K562 (cell line): ENCODE results near the gene APOO. TPM values are rescaled to one million over a fixed set of nuclear protein-coding genes. Genes with fewer than 3 reads are reported as not detected.
A peak's percentile ranks its signal among the peaks of the same experiment; 100 is the strongest.

Source experiments
- ATAC-seq: fragments of 200-7000 bp; cut with Tn5 transposase; 3 replicates; pipeline ENCODE4 v1.9.1; 2020; ENCODE audit warnings: moderate library complexity
- BruUV-seq: library from RNA; stranded (reverse); fragments of 400-500 nt; replicated peaks from 2 replicates; lab custom pipeline; 2021; lab: Mats Ljungman, UMichigan
- CTCF ChIA-PET: fragments of 300-600 bp; formaldehyde crosslinking; extraction: SDS; loops from one replicate; lab custom pipeline; 2021; ENCODE audit warnings: low intra/inter-chr PET ratio; lab: Yijun Ruan, JAX
- POLR2A ChIA-PET: fragments of 300-600, 350-650 bp; sonication (Branson Sonifier 250); formaldehyde crosslinking; extraction: SDS; loops from one replicate; lab custom pipeline; 2021; ENCODE audit warnings: antibody characterized with exemption, inconsistent platforms; lab: Yijun Ruan, JAX
- DNase-seq, 4 experiments: peaks; one replicate each; pipeline versions ENCODE4 v3.0.0 to v3.0.0-alpha.2; 2011 to 2018; ENCODE audit warnings: low spot score in 3 of 4, mixed read lengths in 3 of 4; ENCODE audit errors: extremely low read depth in 1 of 4
- FAIRE-seq: peaks from 2 replicates; lab custom pipeline; 2011; peaks lifted over from hg19 to GRCh38; lab: Jason Lieb, UNC
- H2AFZ ChIP-seq: 2 replicates; pipeline ENCODE4 v1.6.0; 2011; ENCODE audit warnings: low read depth, low read length, control low read depth, inconsistent platforms
- H3K27ac ChIP-seq: fragments of 200-600 bp; 3 replicates; pipeline ENCODE4 v1.8.0; 2011; ENCODE audit warnings: low read depth, mild to moderate bottlenecking, control low read depth, inconsistent platforms, low read length, moderate library complexity, mixed read lengths; ENCODE audit errors: extremely low read depth
- H3K27me3 ChIP-seq, 2 experiments: fragments of 300-600 bp in 1 of 2; 2 replicates in 1 of 2; 3 replicates in 1 of 2; pipeline versions ENCODE4 v1.6.0 to v1.8.0; 2011; ENCODE audit warnings: inconsistent platforms in 2 of 2, low read length in 2 of 2, mild to moderate bottlenecking in 1 of 2, mixed read lengths in 1 of 2, moderate library complexity in 1 of 2; ENCODE audit not compliant: control insufficient read depth in 2 of 2, insufficient read depth in 2 of 2
- H3K36me3 ChIP-seq: fragments of 300-600 bp; 3 replicates; pipeline ENCODE4 v1.8.0; 2011; ENCODE audit warnings: mild to moderate bottlenecking, low read length, inconsistent platforms; ENCODE audit not compliant: control insufficient read depth, insufficient read depth
- H3K4me1 ChIP-seq, 2 experiments: fragments of 200-600 bp in 1 of 2; replicated peaks in 1 of 2; 2 replicates in 1 of 2; 3 replicates in 1 of 2; pipeline versions ENCODE4 v1.5.1 to v1.8.0; 2011; ENCODE audit warnings: inconsistent platforms in 2 of 2, low read length in 2 of 2, mild to moderate bottlenecking in 1 of 2, mixed read lengths in 1 of 2, moderate library complexity in 1 of 2; ENCODE audit not compliant: control insufficient read depth in 2 of 2, insufficient read depth in 2 of 2
- H3K4me2 ChIP-seq: 2 replicates; pipeline ENCODE4 v1.6.1; 2011; ENCODE audit warnings: low read length, control low read depth, inconsistent platforms, mixed read lengths; ENCODE audit not compliant: insufficient read depth
- H3K4me3 ChIP-seq: fragments of 200-600 bp; sonication (generic), shearing (Covaris generic); 2 replicates; pipeline ENCODE4 v1.5.1; 2016; ENCODE audit warnings: control low read depth, inconsistent platforms
- H3K79me2 ChIP-seq: fragments of 200-600 bp; 3 replicates; pipeline ENCODE4 v1.8.0; 2011; ENCODE audit warnings: low read length, inconsistent platforms; ENCODE audit not compliant: control insufficient read depth, insufficient read depth
- H3K9ac ChIP-seq, 2 experiments: 2 replicates each; pipeline versions ENCODE4 v1.6.0 to v1.6.1; 2011; ENCODE audit warnings: low read depth in 2 of 2, low read length in 2 of 2, control low read depth in 1 of 2, inconsistent platforms in 1 of 2, mild to moderate bottlenecking in 1 of 2, mixed read lengths in 1 of 2; ENCODE audit not compliant: insufficient read depth in 1 of 2
- H3K9me1 ChIP-seq: one replicate; pipeline ENCODE4 v1.6.0; 2011; ENCODE audit warnings: inconsistent platforms, mild to moderate bottlenecking, low read length, moderate library complexity; ENCODE audit not compliant: control insufficient read depth, insufficient read depth
- H3K9me3 ChIP-seq: replicated peaks from 2 replicates; pipeline ENCODE4 v1.5.1; 2011; ENCODE audit warnings: low read depth, low read length, inconsistent platforms; ENCODE audit not compliant: control insufficient read depth, insufficient read depth
- H4K20me1 ChIP-seq: replicated peaks from 2 replicates; pipeline ENCODE4 v1.6.1; 2011; ENCODE audit warnings: low read length, inconsistent platforms, mixed read lengths; ENCODE audit not compliant: control insufficient read depth, insufficient read depth
- EWSR1 ChIP-seq: fragments of 450-650 bp; IDR thresholded peaks from 2 replicates; pipeline ENCODE4 v1.6.1; 2018; ENCODE audit warnings: borderline replicate concordance, mild to moderate bottlenecking, low read depth, moderate library complexity; ENCODE audit not compliant: partially characterized antibody
- MEF2A ChIP-seq: IDR thresholded peaks from 2 replicates; pipeline ENCODE4 v1.6.1; 2011; ENCODE audit warnings: low read depth, mild to moderate bottlenecking, low read length, moderate library complexity; ENCODE audit not compliant: control insufficient read depth
- PHF8 ChIP-seq: fragments of 200-600 bp; sonication (generic); IDR thresholded peaks from 2 replicates; pipeline ENCODE4 v1.6.1; 2012; ENCODE audit warnings: mixed run types, mild to moderate bottlenecking, inconsistent platforms, low read length, moderate library complexity, borderline replicate concordance
- REST ChIP-seq, 2 experiments: fragments of 450-650 bp; formaldehyde crosslinking in 1 of 2; IDR thresholded peaks; 2 replicates each; pipeline versions ENCODE4 v1.4.0 to v1.6.1; 2014 to 2020; ENCODE audit warnings: mild to moderate bottlenecking in 2 of 2, borderline replicate concordance in 1 of 2, low read depth in 1 of 2
- WGBS: fragments of 100-300 bp; shearing (Covaris generic); methylation state at CpG from one replicate; pipeline ENCODE4 v1.1.6; 2016; ENCODE audit warnings: low coverage, mixed read lengths; ENCODE audit not compliant: insufficient coverage; ENCODE audit errors: missing lambda C conversion rate; 5-methylcytosine and 5-hydroxymethylcytosine counted together
- in situ Hi-C: fragments of 300-500 bp; cut with MboI; formaldehyde crosslinking; loops from 4 replicates; pipeline ENCODE4 v1.15.0; 2018; ENCODE audit warnings: inconsistent platforms, mixed read lengths
- intact Hi-C: fragments of 100-400 bp; cut with micrococcal nuclease; formaldehyde crosslinking; loops from 2 replicates; pipeline ENCODE4 v1.14.2; 2022
- polyA plus RNA-seq, 8 experiments: library from polyadenylated mRNA; depleted of rRNA in 4 of 8; stranded (reverse) in 5 of 8; unstranded in 3 of 8; fragments of >200 nt; fragmentation: Nextera tagmentation in 2 of 8; fragmentation: Illumina TruSeq in 1 of 8; extraction: Ambion mirVana in 2 of 8; extraction: Trizol in 1 of 8; gene quantifications; 2 replicates each; pipeline versions ENCODE4 v1.2.1 to v1.2.3, GENCODE V29; 2011 to 2014; ENCODE audit warnings: inconsistent platforms in 1 of 8, missing spikeins in 1 of 8
- total RNA-seq, 7 experiments: library from RNA; depleted of rRNA in 6 of 7; stranded (reverse); fragments of >200 nt in 6 of 7; fragmentation: Illumina TruSeq in 2 of 7; extraction: Trizol in 2 of 7; gene quantifications; 2 replicates each; pipeline versions ENCODE4 v1.2.1 to v1.2.3, GENCODE V29; 2011 to 2021; ENCODE audit warnings: low replicate concordance in 1 of 7
- TF ChIP-seq, protein P1 (sequence below): fragments of 450-650 bp; formaldehyde crosslinking; IDR thresholded peaks from 2 replicates; pipeline ENCODE4 v1.4.0; 2020; ENCODE audit warnings: mild to moderate bottlenecking, moderate library complexity

The APOO gene
- total and polyA plus RNA-seq, 9 of the 15 experiments (the other 6 are each of a cell fraction or from before 2014, with no cell fraction given), result 37.3 to 76.4 (median 60.8) TPM

DNA sequence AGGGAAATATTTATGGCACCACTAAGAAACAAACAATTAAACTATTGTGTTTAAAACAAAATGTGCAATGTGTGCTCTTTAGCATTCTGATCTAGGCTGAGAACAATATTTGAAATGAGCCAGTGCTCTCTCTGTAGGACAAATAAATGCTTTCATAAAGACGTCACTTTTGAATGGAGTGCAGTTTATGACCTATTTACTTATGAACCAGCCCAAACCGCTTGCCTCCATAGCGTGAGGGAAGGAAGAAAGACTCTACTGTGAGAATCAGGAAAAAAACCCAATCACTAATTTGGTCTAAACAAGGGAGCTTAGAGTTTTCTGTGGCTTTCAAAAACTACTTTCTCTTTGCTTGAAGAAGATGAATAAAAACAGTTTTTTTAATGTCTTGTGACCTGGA, 85.3 kb downstream of the APOO start:
- H3K9me1 ChIP-seq, result no peaks in the 10 kb centered on the region
- no peaks in the 10 kb centered on the region; a peak in 1 of 5 replicates for H3K4me1 ChIP-seq
- no peaks in the 10 kb centered on the region for H3K9me3 ChIP-seq
- intact Hi-C loops (no loop called here), in situ Hi-C loops (no loop called here)
- ChIA-PET CTCF (no interaction called here), POLR2A (interaction anchor here (0.5 to 0.6 kb wide), 2 partner anchors 42 to 44 kb away, joined by 3 read pairs; no protein-coding TSS in a partner anchor)
- H3K79me2 ChIP-seq, result no peaks in the 10 kb centered on the region
- no peak overlapping the region for H3K4me3 ChIP-seq
- FAIRE-seq (no peak), ATAC-seq (no peak), DNase-seq (no peak)
- no peak overlapping the region for H3K4me2 ChIP-seq
- BruUV-seq, result no TSS peak
- no peaks in the 10 kb centered on the region for H3K27me3 ChIP-seq
- H3K9ac ChIP-seq, result no peak overlapping the region
- no peak overlapping the region for H2AFZ ChIP-seq
- 15% methylated on average over 3 of the region's 3 CpGs for WGBS
- H3K36me3 ChIP-seq, result no peaks in the 10 kb centered on the region
- H3K27ac ChIP-seq, result no peak overlapping the region
- TF ChIP-seq REST (IDR thresholded peaks at IDR 0.05; ENCODE audit: borderline replicate concordance) (peak; percentile 52; the same call in 1 of the 2 replicates), REST (CRISPR knock-in tag; IDR thresholded peaks at IDR 0.05; ENCODE audit: low read depth) (no peak), PHF8 (no peak), EWSR1 (no peak), MEF2A (no peak)
- TF ChIP-seq, protein P1, sequence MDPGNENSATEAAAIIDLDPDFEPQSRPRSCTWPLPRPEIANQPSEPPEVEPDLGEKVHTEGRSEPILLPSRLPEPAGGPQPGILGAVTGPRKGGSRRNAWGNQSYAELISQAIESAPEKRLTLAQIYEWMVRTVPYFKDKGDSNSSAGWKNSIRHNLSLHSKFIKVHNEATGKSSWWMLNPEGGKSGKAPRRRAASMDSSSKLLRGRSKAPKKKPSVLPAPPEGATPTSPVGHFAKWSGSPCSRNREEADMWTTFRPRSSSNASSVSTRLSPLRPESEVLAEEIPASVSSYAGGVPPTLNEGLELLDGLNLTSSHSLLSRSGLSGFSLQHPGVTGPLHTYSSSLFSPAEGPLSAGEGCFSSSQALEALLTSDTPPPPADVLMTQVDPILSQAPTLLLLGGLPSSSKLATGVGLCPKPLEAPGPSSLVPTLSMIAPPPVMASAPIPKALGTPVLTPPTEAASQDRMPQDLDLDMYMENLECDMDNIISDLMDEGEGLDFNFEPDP, result no peak
- no peaks in the 10 kb centered on the region for H4K20me1 ChIP-seq
